Cardiac fibroblast (primary cell): ENCODE results near the gene C6orf15.

Experiments used
- DNase-seq, 2 donors: peaks; one replicate each; pipeline versions ENCODE4 v3.0.0 to v3.0.0-alpha.2; 2010; ENCODE audit warnings: low read depth in 2 of 2
- H3K4me3 ChIP-seq, 2 donors: replicated peaks in 1 of 2; 1 replicate in 1 of 2; 2 replicates in 1 of 2; pipeline ENCODE4 v1.5.1; 2011; ENCODE audit warnings: low read depth in 2 of 2, low read length in 2 of 2, mild to moderate bottlenecking in 2 of 2, moderate library complexity in 1 of 2
- CTCF ChIP-seq: IDR thresholded peaks from one replicate; pipeline ENCODE4 v1.5.1; 2011; ENCODE audit warnings: low read depth, mild to moderate bottlenecking, low read length, inconsistent platforms

The C6orf15 gene

GRCh38 chr6:31110825-31111582 is 1.4 kb downstream of the C6orf15 start:
- no peak overlapping the region for H3K4me3 ChIP-seq
- DNase-seq, result no peak
- no peak for TF ChIP-seq CTCF

DNA sequence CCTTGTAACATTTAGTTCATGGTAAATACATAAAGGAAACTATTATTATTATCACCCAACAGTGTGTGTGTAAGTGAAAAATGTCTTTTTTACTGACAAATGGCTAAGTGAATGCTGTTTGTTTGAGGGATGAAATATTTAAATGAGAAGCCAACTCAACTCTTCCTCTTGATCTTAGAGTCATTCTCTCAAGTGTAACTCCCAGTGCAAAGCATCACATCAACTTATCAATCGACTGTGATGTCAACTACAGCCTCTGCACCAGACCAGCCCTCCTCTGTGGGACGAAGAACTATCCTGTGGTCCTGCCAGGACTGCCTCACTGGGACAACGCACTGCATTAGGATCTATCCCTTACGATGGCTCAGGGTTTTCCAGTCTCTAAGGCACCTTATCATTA is 5.3 kb downstream of the C6orf15 start:
- no peak for TF ChIP-seq CTCF
- no peak overlapping the region for H3K4me3 ChIP-seq
- no peak for DNase-seq

GRCh38 chr6:31103136-31103535 is 9.2 kb downstream of the C6orf15 start:
- no peak for TF ChIP-seq CTCF
- H3K4me3 ChIP-seq, result no peak overlapping the region
- no peak for DNase-seq

DNA sequence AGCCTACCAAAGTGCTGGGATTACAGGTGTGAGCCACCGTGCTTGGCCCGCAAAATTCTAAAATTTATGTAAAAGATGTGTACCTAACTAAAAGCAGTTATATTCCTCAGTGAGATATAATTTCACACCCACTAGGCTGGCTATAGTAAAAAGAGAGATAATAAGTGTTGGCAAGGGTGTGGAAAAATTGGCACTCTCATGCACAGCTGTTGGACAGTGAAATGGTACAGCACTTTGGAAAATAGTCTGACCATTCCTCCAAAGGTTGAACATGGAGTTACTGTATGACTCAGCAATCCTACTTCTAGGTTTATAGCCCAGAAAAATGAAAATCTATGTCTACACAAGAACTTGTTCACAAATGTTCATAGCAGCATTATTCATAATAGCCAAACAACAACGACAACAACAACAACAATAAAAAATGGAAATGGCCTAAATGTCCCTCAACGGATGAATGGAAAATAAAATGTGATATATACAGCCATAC is 13.9 kb downstream of the C6orf15 start:
- H3K4me3 ChIP-seq, result no peak overlapping the region
- no peak for DNase-seq
- no peak for TF ChIP-seq CTCF

GRCh38 chr6:31096656-31097055 is 15.7 kb downstream of the C6orf15 start:
- no peak overlapping the region for H3K4me3 ChIP-seq
- DNase-seq, result no peak
- TF ChIP-seq CTCF, result no peak

- no peak for TF ChIP-seq CTCF
- DNase-seq, result no peak
- H3K4me3 ChIP-seq, result no peak overlapping the region
Measured at GRCh38 chr6:31096215-31096614, 16.2 kb downstream of the C6orf15 start.
